Endothelial cell of umbilical vein (primary cell): ENCODE results near the gene OTUD5. TPM values are rescaled to one million over a fixed set of nuclear protein-coding genes. Genes with fewer than 3 reads are reported as not detected.

Experiments used
- BruUV-seq: library from RNA; stranded (reverse); fragments of 400-500 nt; replicated peaks from 2 replicates; lab custom pipeline; 2021; lab: Mats Ljungman, UMichigan
- CTCF ChIA-PET: fragments of 300-600, 350-600 bp; sonication (Branson Sonifier 250); formaldehyde crosslinking; loops from one replicate; lab custom pipeline; 2021; ENCODE audit warnings: antibody characterized with exemption, inconsistent platforms; lab: Charles Lee
- POLR2A ChIA-PET: fragments of 300-600, 350-600 bp; sonication (Branson Sonifier 250); formaldehyde crosslinking; loops from one replicate; lab custom pipeline; 2021; ENCODE audit warnings: antibody characterized with exemption, inconsistent platforms; lab: Charles Lee
- DNase-seq: peaks from one replicate; pipeline ENCODE4 v3.0.0-alpha.2; 2011; ENCODE audit warnings: low read depth, low spot score
- FAIRE-seq: peaks from 2 replicates; lab custom pipeline; 2011; peaks lifted over from hg19 to GRCh38; lab: Jason Lieb, UNC
- H2AFZ ChIP-seq: 2 replicates; pipeline ENCODE4 v1.6.0; 2012; ENCODE audit warnings: low read depth, low read length, control low read depth, inconsistent platforms
- H3K27ac ChIP-seq: 2 replicates; pipeline ENCODE4 v1.5.1; 2011; ENCODE audit warnings: low read depth, mild to moderate bottlenecking, control low read depth, low read length, moderate library complexity; ENCODE audit not compliant: insufficient read depth
- H3K27me3 ChIP-seq, 2 experiments: 2 replicates each; pipeline versions ENCODE4 v1.6.0 to v1.6.1; 2011; ENCODE audit warnings: low read length in 2 of 2, mixed read lengths in 1 of 2; ENCODE audit not compliant: control insufficient read depth in 2 of 2, insufficient read depth in 2 of 2
- H3K36me3 ChIP-seq, 2 experiments: 2 replicates in 1 of 2; 3 replicates in 1 of 2; pipeline ENCODE4 v1.5.1; 2011; ENCODE audit warnings: low read length in 2 of 2, mild to moderate bottlenecking in 1 of 2, moderate library complexity in 1 of 2; ENCODE audit not compliant: control insufficient read depth in 2 of 2, insufficient read depth in 2 of 2; ENCODE audit errors: extremely low read depth in 1 of 2
- H3K4me1 ChIP-seq: 3 replicates; pipeline ENCODE4 v1.5.1; 2011; ENCODE audit warnings: mild to moderate bottlenecking, low read length; ENCODE audit not compliant: control insufficient read depth, insufficient read depth; ENCODE audit errors: extremely low read depth
- H3K4me2 ChIP-seq: 2 replicates; pipeline ENCODE4 v1.6.1; 2011; ENCODE audit warnings: low read length, control low read depth, mixed read lengths; ENCODE audit not compliant: insufficient read depth
- H3K4me3 ChIP-seq, 3 experiments: fragments of 200-600 bp in 1 of 3; sonication (generic), shearing (Covaris generic) in 1 of 3; replicated peaks in 1 of 3; 2 replicates each; pipeline ENCODE4 v1.5.1; 2011 to 2016; ENCODE audit warnings: control low read depth in 3 of 3, low read length in 3 of 3, mild to moderate bottlenecking in 2 of 3, inconsistent platforms in 1 of 3, low read depth in 1 of 3, moderate library complexity in 1 of 3; ENCODE audit not compliant: insufficient read depth in 1 of 3
- H3K79me2 ChIP-seq: 2 replicates; pipeline ENCODE4 v1.6.0; 2012; ENCODE audit warnings: low read length, inconsistent platforms; ENCODE audit not compliant: control insufficient read depth, insufficient read depth
- H3K9ac ChIP-seq: replicated peaks from 2 replicates; pipeline ENCODE3; 2011; ENCODE audit warnings: low read length, control low read depth; ENCODE audit not compliant: insufficient read depth; ENCODE audit errors: extremely low read depth
- H3K9me1 ChIP-seq: replicated peaks from 3 replicates; pipeline ENCODE4 v1.6.0; 2011; ENCODE audit warnings: mild to moderate bottlenecking, low read length; ENCODE audit not compliant: control insufficient read depth, insufficient read depth; ENCODE audit errors: extremely low read depth
- H3K9me3 ChIP-seq: replicated peaks from 2 replicates; pipeline ENCODE4 v1.5.1; 2012; ENCODE audit warnings: low read length, inconsistent platforms; ENCODE audit not compliant: control insufficient read depth, insufficient read depth
- H4K20me1 ChIP-seq: replicated peaks from 2 replicates; pipeline ENCODE3; 2011; ENCODE audit warnings: mild to moderate bottlenecking, low read length; ENCODE audit not compliant: control insufficient read depth, insufficient read depth; ENCODE audit errors: extremely low read depth
- EZH2 ChIP-seq: IDR thresholded peaks from 2 replicates; pipeline ENCODE4 v1.6.1; 2012; ENCODE audit warnings: borderline replicate concordance, low read depth, mild to moderate bottlenecking, moderate library complexity, low read length, inconsistent platforms; ENCODE audit not compliant: severe bottlenecking
- FOS ChIP-seq: IDR thresholded peaks from 2 replicates; pipeline ENCODE4 v1.6.1; 2011; ENCODE audit warnings: mild to moderate bottlenecking, low read length, moderate library complexity, borderline replicate concordance; ENCODE audit not compliant: insufficient read depth
- GATA2 ChIP-seq: IDR thresholded peaks from 2 replicates; pipeline ENCODE4 v1.7.0; 2011; ENCODE audit warnings: low read depth, mild to moderate bottlenecking, moderate library complexity, mixed read lengths, low read length; ENCODE audit not compliant: insufficient read length, insufficient read depth
- JUN ChIP-seq: IDR thresholded peaks from 2 replicates; pipeline ENCODE4 v1.6.1; 2011; ENCODE audit warnings: borderline replicate concordance, low read depth; ENCODE audit not compliant: insufficient read length, insufficient read depth
- MAX ChIP-seq: IDR thresholded peaks from 2 replicates; pipeline ENCODE4 v1.6.1; 2011; ENCODE audit not compliant: insufficient read depth, insufficient read length
- MYC ChIP-seq: IDR thresholded peaks from one replicate; pipeline ENCODE4 v1.6.1; 2011; ENCODE audit warnings: mild to moderate bottlenecking, low read depth, low read length
- POLR2A ChIP-seq: IDR thresholded peaks from 2 replicates; pipeline ENCODE4 v1.6.1; 2012; ENCODE audit warnings: low read depth, mild to moderate bottlenecking, control low read depth, low read length
- POLR2AphosphoS5 ChIP-seq: IDR thresholded peaks from 2 replicates; pipeline ENCODE4 v1.6.1; 2012; ENCODE audit warnings: low read depth, mild to moderate bottlenecking, control low read depth, low read length, moderate library complexity; ENCODE audit not compliant: insufficient read depth
- dilution Hi-C: fragments of 300-500 bp; cut with MboI; formaldehyde crosslinking; loops from one replicate; pipeline ENCODE4 v1.15.0; 2019; ENCODE audit warnings: low sequenced_read_pairs; ENCODE audit not compliant: extremely low pct_ligation_motif_present
- intact Hi-C: fragments of 100-400 bp; cut with micrococcal nuclease; formaldehyde crosslinking; loops from one replicate; pipeline ENCODE4 v1.10.0; 2022
- polyA plus RNA-seq, 4 experiments: library from polyadenylated mRNA; depleted of rRNA in 3 of 4; stranded (reverse) in 3 of 4; unstranded in 1 of 4; fragments of >200 nt; gene quantifications; 2 replicates each; pipeline versions ENCODE4 v1.2.1 to v1.2.3, GENCODE V29; 2011 to 2012; ENCODE audit warnings: missing spikeins in 1 of 4
- total RNA-seq: library from RNA; stranded (reverse); gene quantifications from 2 replicates; pipeline ENCODE4 v1.2.3, GENCODE V29; 2021
- TF ChIP-seq, protein P1 (sequence below), 2 donors: IDR thresholded peaks; 1 replicate in 1 of 2; 2 replicates in 1 of 2; pipeline ENCODE4 v1.5.1; 2011; ENCODE audit warnings: low read length in 2 of 2, mild to moderate bottlenecking in 2 of 2, moderate library complexity in 2 of 2, control low read depth in 1 of 2, inconsistent platforms in 1 of 2, low read depth in 1 of 2; ENCODE audit not compliant: insufficient read depth in 1 of 2; ENCODE audit errors: extremely low read depth in 1 of 2

OTUD5 gene
- total and polyA plus RNA-seq, 2 donors (not counting 3 experiments of a cell fraction or from before 2014, with no cell fraction given): 44.3 to 44.6 TPM

- Histone ChIP-seq H4K20me1 (no peaks in the 10 kb centered on the region), H3K27me3 (no peaks in the 10 kb centered on the region), H3K4me1 (no peaks in the 10 kb centered on the region), H3K4me2 (no peak overlapping the region), H3K27ac (no peak overlapping the region), H3K36me3 (peaks cover 0 to 19% of the 10 kb centered on the region in 2 experiments), H3K79me2 (peaks cover 38% of the 10 kb centered on the region), H3K9ac (no peak overlapping the region), H3K9me3 (no peaks in the 10 kb centered on the region), H3K9me1 (no peaks in the 10 kb centered on the region), H2AFZ (no peak overlapping the region), H3K4me3 (no peak overlapping the region)
- TF ChIP-seq JUN: no peak
- TF ChIP-seq MYC: no peak
- no peak for TF ChIP-seq GATA2
- no peak for TF ChIP-seq MAX
- TF ChIP-seq, protein P1, sequence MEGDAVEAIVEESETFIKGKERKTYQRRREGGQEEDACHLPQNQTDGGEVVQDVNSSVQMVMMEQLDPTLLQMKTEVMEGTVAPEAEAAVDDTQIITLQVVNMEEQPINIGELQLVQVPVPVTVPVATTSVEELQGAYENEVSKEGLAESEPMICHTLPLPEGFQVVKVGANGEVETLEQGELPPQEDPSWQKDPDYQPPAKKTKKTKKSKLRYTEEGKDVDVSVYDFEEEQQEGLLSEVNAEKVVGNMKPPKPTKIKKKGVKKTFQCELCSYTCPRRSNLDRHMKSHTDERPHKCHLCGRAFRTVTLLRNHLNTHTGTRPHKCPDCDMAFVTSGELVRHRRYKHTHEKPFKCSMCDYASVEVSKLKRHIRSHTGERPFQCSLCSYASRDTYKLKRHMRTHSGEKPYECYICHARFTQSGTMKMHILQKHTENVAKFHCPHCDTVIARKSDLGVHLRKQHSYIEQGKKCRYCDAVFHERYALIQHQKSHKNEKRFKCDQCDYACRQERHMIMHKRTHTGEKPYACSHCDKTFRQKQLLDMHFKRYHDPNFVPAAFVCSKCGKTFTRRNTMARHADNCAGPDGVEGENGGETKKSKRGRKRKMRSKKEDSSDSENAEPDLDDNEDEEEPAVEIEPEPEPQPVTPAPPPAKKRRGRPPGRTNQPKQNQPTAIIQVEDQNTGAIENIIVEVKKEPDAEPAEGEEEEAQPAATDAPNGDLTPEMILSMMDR (IDR thresholded peaks at IDR 0.05; ENCODE audit: extremely low read depth in 1 of 2, insufficient read depth in 1 of 2, low read depth in 1 of 2, low read length in 2 of 2): no peak
- no peak for TF ChIP-seq POLR2A
- TF ChIP-seq POLR2AphosphoS5: no peak
- TF ChIP-seq EZH2: no peak
- TF ChIP-seq FOS: no peak
- dilution Hi-C loops: no loop called here
- CTCF ChIA-PET: no interaction called here
- POLR2A ChIA-PET: no interaction called here
- FAIRE-seq: no peak
- no peak for DNase-seq
- intact Hi-C loops: no loop called here
- BruUV-seq: no TSS peak
These were observed 17.7 kb downstream of the OTUD5 start for GRCh38 chrX:48939524-48940228.
